K562 (cell line): ENCODE data around the gene WDR17.

Source experiments
- BDP1 ChIP-seq: IDR thresholded peaks from 3 replicates; pipeline ENCODE4 v1.6.1; 2011; ENCODE audit not compliant: insufficient read length, insufficient read depth
- CC2D1A ChIP-seq: fragments of 450-650 bp; IDR thresholded peaks from 2 replicates; pipeline ENCODE4 v1.6.1; 2017; ENCODE audit warnings: mild to moderate bottlenecking
- CHD2 ChIP-seq: IDR thresholded peaks from 2 replicates; pipeline ENCODE4 v1.6.1; 2011; ENCODE audit warnings: low read depth, low read length
- DPF2 ChIP-seq: fragments of 450-650 bp; IDR thresholded peaks from 2 replicates; pipeline ENCODE4 v1.6.1; 2016
- GABPA ChIP-seq: fragments of 200-800 bp; sonication (Bioruptor generic); conservative IDR thresholded peaks from 2 replicates; pipeline ENCODE4 v1.6.1; 2016; ENCODE audit warnings: low read depth, missing genetic modification characterization, missing compliant biosample characterization
- HIVEP1 ChIP-seq: fragments of 250-450 bp; sonication (Bioruptor Pico); IDR thresholded peaks from 2 replicates; pipeline ENCODE4 v1.4.0; 2020; ENCODE audit warnings: mild to moderate bottlenecking
- NCOA2 ChIP-seq, 2 experiments: fragments of 450-650 bp; IDR thresholded peaks; 2 replicates each; pipeline ENCODE4 v1.6.1; 2018; ENCODE audit warnings: mild to moderate bottlenecking in 2 of 2, moderate library complexity in 1 of 2; ENCODE audit not compliant: partially characterized antibody in 2 of 2
- ZEB2 ChIP-seq: fragments of 450-650 bp; IDR thresholded peaks from 2 replicates; pipeline ENCODE4 v1.6.1; 2016
- TF ChIP-seq, protein P1 (sequence below): sonication (generic); formaldehyde crosslinking; IDR thresholded peaks from 2 replicates; pipeline ENCODE4 v1.8.1; 2022; ENCODE audit warnings: missing genetic modification reagents
- TF ChIP-seq, protein P2 (sequence below): sonication (generic); formaldehyde crosslinking; IDR thresholded peaks from 2 replicates; pipeline ENCODE4 v1.8.1; 2022; ENCODE audit warnings: missing genetic modification reagents
- TF ChIP-seq, protein P3 (sequence below), 3 experiments: IDR thresholded peaks in 2 of 3; conservative IDR thresholded peaks in 1 of 3; 2 replicates each; pipeline ENCODE4 v1.5.1; 2011 to 2012; ENCODE audit warnings: low read length in 3 of 3, mild to moderate bottlenecking in 3 of 3, control low read depth in 2 of 3, improper control_type of control experiment in 1 of 3, inconsistent platforms in 1 of 3, low read depth in 1 of 3, mixed read lengths in 1 of 3, moderate library complexity in 1 of 3; ENCODE audit not compliant: insufficient read depth in 2 of 3

DNA sequence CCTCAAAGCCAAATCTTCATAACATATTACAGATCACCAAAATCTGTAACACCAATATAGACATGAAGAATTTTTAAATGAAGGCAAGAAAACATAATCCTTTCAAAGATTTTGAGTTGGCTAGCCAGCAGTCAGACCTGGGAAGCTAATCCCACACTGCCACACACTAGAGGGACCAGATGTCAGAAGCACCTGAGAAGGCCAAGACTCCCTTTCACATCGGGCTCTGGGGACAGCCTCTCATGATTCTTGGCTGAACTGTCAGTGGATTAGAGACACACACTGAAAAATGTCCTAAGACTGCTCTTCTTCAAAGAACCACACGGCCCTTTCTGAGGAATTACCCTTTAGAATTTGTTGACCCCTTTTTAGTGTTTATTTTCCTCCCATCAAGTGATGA is 157.9 kb downstream of the WDR17 start:
- TF ChIP-seq, protein P1, sequence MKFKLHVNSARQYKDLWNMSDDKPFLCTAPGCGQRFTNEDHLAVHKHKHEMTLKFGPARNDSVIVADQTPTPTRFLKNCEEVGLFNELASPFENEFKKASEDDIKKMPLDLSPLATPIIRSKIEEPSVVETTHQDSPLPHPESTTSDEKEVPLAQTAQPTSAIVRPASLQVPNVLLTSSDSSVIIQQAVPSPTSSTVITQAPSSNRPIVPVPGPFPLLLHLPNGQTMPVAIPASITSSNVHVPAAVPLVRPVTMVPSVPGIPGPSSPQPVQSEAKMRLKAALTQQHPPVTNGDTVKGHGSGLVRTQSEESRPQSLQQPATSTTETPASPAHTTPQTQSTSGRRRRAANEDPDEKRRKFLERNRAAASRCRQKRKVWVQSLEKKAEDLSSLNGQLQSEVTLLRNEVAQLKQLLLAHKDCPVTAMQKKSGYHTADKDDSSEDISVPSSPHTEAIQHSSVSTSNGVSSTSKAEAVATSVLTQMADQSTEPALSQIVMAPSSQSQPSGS (CRISPR knock-in tag) = no peak
- TF ChIP-seq BDP1 (no peak), HIVEP1 (CRISPR knock-in tag) (no peak), CC2D1A (no peak), DPF2 (no peak), NCOA2 (IDR thresholded peaks at IDR 0.05; ENCODE audit: partially characterized antibody in 2 of 2) (no peak), ZEB2 (no peak), CHD2 (no peak), GABPA (tag) (no peak)
- TF ChIP-seq, protein P2, sequence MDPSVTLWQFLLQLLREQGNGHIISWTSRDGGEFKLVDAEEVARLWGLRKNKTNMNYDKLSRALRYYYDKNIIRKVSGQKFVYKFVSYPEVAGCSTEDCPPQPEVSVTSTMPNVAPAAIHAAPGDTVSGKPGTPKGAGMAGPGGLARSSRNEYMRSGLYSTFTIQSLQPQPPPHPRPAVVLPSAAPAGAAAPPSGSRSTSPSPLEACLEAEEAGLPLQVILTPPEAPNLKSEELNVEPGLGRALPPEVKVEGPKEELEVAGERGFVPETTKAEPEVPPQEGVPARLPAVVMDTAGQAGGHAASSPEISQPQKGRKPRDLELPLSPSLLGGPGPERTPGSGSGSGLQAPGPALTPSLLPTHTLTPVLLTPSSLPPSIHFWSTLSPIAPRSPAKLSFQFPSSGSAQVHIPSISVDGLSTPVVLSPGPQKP (CRISPR knock-in tag) = no peak
- TF ChIP-seq, protein P3, sequence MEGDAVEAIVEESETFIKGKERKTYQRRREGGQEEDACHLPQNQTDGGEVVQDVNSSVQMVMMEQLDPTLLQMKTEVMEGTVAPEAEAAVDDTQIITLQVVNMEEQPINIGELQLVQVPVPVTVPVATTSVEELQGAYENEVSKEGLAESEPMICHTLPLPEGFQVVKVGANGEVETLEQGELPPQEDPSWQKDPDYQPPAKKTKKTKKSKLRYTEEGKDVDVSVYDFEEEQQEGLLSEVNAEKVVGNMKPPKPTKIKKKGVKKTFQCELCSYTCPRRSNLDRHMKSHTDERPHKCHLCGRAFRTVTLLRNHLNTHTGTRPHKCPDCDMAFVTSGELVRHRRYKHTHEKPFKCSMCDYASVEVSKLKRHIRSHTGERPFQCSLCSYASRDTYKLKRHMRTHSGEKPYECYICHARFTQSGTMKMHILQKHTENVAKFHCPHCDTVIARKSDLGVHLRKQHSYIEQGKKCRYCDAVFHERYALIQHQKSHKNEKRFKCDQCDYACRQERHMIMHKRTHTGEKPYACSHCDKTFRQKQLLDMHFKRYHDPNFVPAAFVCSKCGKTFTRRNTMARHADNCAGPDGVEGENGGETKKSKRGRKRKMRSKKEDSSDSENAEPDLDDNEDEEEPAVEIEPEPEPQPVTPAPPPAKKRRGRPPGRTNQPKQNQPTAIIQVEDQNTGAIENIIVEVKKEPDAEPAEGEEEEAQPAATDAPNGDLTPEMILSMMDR (IDR thresholded peaks at IDR 0.05 in 2 of 3, conservative IDR thresholded peaks at IDR 0.05 in 1 of 3; ENCODE audit: insufficient read depth in 2 of 3, low read depth in 1 of 3, low read length in 3 of 3) = no peak
